HEK293T (cell line): ENCODE results near the gene SLC7A6OS.

Experiments
- CTCF ChIA-PET: fragments of 350-600 bp; formaldehyde crosslinking; extraction: SDS; loops from one replicate; lab custom pipeline; 2021; ENCODE audit warnings: antibody characterized with exemption, inconsistent platforms; lab: Yijun Ruan, JAX
- POLR2A ChIA-PET: fragments of 350-600 bp; formaldehyde crosslinking; extraction: SDS; loops from one replicate; lab custom pipeline; 2020; ENCODE audit warnings: antibody characterized with exemption, inconsistent platforms; lab: Yijun Ruan, JAX
- DNase-seq: peaks from one replicate; pipeline ENCODE4 v3.0.0; 2012; ENCODE audit warnings: mixed read lengths; ENCODE audit errors: extremely low spot score
- ARNT ChIP-seq: fragments of 450-650 bp; IDR thresholded peaks from 2 replicates; pipeline ENCODE4 v1.6.1; 2017; ENCODE audit warnings: mild to moderate bottlenecking
- BHLHE40 ChIP-seq: fragments of 450-650 bp; IDR thresholded peaks from 2 replicates; pipeline ENCODE4 v1.6.1; 2016; ENCODE audit warnings: mild to moderate bottlenecking, moderate library complexity, borderline replicate concordance
- CTBP1 ChIP-seq: fragments of 450-650 bp; IDR thresholded peaks from 2 replicates; pipeline ENCODE4 v1.6.1; 2016; ENCODE audit warnings: borderline replicate concordance
- ELF4 ChIP-seq: fragments of 450-650 bp; IDR thresholded peaks from 2 replicates; pipeline ENCODE4 v1.6.1; 2017; ENCODE audit warnings: antibody characterized with exemption
- FOXA1 ChIP-seq: fragments of 450-650 bp; IDR thresholded peaks from 2 replicates; pipeline ENCODE4 v1.6.1; 2016; ENCODE audit warnings: mild to moderate bottlenecking
- FOXK2 ChIP-seq: fragments of 450-650 bp; IDR thresholded peaks from 2 replicates; pipeline ENCODE4 v1.6.1; 2016; ENCODE audit warnings: mild to moderate bottlenecking
- FOXM1 ChIP-seq: fragments of 450-650 bp; IDR thresholded peaks from 2 replicates; pipeline ENCODE4 v1.6.1; 2017; ENCODE audit warnings: mild to moderate bottlenecking, borderline replicate concordance
- HDGF ChIP-seq: fragments of 450-650 bp; IDR thresholded peaks from 2 replicates; pipeline ENCODE4 v1.6.1; 2017; ENCODE audit warnings: antibody characterized with exemption, borderline replicate concordance
- L3MBTL2 ChIP-seq: fragments of 450-650 bp; conservative IDR thresholded peaks from 2 replicates; pipeline ENCODE4 v1.6.1; 2016; ENCODE audit warnings: mild to moderate bottlenecking
- LEF1 ChIP-seq: fragments of 450-650 bp; IDR thresholded peaks from 2 replicates; pipeline ENCODE4 v1.6.1; 2017; ENCODE audit warnings: mild to moderate bottlenecking, borderline replicate concordance
- NFRKB ChIP-seq: fragments of 450-650 bp; IDR thresholded peaks from 2 replicates; pipeline ENCODE4 v1.6.1; 2016; ENCODE audit warnings: mild to moderate bottlenecking, moderate library complexity
- SP1 ChIP-seq: fragments of 450-650 bp; IDR thresholded peaks from 2 replicates; pipeline ENCODE4 v1.6.1; 2017
- SUZ12 ChIP-seq: fragments of 450-650 bp; IDR thresholded peaks from 2 replicates; pipeline ENCODE4 v1.6.1; 2016; ENCODE audit warnings: mild to moderate bottlenecking
- TARDBP ChIP-seq: fragments of 450-650 bp; IDR thresholded peaks from 2 replicates; pipeline ENCODE4 v1.6.1; 2016
- ZNF384 ChIP-seq: fragments of 450-650 bp; IDR thresholded peaks from 2 replicates; pipeline ENCODE4 v1.6.1; 2016
- TF ChIP-seq, protein P1 (sequence below): fragments of 450-650 bp; IDR thresholded peaks from 2 replicates; pipeline ENCODE4 v1.6.1; 2016

The SLC7A6OS gene

DNA sequence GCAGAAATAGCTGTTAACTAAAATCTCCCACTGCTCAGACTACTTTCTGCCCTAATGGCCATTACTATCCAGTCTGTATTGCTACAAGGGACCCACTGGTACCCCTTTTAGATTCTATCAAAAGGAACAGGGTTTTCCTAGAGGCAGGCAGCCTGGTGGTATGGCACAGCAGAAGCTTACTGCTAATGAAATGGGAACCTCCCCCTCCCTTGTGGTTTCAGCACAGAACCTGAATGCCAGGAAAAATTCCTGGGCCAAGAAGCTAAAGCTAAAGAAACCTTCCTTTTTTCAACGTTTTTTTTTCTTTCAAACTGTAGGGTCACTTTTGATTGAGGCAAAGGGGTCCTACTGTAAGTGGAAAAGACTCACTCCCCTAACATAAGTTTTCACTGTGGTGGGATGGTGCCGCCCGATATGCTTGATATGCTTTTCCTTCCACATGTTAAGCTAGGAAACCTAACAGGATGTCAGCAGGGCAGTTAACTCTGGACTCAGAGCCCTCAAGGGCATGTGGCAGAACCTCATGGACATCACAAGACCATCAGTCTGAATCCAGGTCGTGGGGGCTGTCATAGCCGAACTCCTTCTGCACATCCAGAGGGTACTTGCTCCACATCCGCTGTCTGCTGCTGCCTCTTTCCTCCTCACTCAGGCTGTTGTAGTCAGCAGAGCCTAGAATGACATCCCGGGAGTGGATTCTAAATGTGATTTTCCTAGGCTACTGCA, 9.8 kb downstream of the SLC7A6OS start:
- no peak for DNase-seq
- TF ChIP-seq TARDBP = no peak
- TF ChIP-seq FOXK2 = no peak
- TF ChIP-seq, protein P1, sequence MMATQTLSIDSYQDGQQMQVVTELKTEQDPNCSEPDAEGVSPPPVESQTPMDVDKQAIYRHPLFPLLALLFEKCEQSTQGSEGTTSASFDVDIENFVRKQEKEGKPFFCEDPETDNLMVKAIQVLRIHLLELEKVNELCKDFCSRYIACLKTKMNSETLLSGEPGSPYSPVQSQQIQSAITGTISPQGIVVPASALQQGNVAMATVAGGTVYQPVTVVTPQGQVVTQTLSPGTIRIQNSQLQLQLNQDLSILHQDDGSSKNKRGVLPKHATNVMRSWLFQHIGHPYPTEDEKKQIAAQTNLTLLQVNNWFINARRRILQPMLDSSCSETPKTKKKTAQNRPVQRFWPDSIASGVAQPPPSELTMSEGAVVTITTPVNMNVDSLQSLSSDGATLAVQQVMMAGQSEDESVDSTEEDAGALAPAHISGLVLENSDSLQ = no peak
- no peak for TF ChIP-seq SP1
- TF ChIP-seq BHLHE40 = no peak
- TF ChIP-seq FOXA1 = no peak
- no peak for TF ChIP-seq CTBP1
- TF ChIP-seq LEF1 = no peak
- TF ChIP-seq L3MBTL2 = no peak
- TF ChIP-seq HDGF = no peak
- TF ChIP-seq NFRKB = no peak
- no peak for TF ChIP-seq ARNT
- TF ChIP-seq SUZ12 = no peak
- TF ChIP-seq ELF4 = no peak
- no peak for TF ChIP-seq FOXM1
- TF ChIP-seq ZNF384 = no peak
- POLR2A ChIA-PET = interaction anchor here (2.6 kb wide), 1 partner anchor 10 kb away, joined by 20 read pairs; the partner anchor contains the start of genes PRMT7 and SLC7A6OS
- CTCF ChIA-PET = no interaction called here

DNA sequence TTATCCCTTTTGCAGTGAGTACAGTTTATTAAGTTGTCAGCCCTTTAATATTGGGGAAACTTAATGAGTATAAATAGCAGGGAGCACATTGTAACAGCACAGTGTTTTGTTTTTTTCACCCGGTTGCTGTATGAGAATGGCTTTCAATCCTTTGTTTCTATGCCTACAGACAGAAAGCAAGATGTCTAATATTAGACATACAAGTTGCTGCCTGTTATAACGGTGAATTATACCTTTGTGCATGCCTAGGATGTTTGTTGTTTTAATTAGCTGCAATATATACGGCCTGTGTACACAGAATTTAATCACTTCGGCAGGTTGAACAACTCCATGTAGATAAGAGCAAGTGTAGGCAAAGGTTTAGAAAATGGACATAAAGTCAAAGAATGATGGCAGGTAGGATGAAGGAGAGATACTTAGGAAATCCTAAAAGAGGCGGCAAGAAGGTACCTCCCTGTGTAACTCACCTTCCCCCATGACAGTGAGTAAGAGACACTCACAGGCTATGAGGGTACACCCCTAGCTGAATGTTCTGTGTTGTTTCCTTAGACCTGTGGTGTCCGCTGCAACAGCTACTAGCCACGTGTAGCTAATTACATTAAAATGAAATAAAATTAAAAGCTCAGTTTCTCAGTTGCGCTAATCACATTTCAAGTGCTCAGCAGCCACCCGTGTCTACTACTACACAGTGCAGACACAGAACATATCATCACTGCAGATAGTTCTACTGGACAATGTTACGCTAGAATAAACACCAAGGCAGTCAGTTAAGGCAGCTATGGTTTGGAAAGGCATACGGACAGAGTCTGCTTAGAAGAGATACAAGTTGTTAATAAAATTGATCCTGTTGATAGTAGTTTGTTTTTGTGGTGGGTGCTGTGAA, 10.9 kb downstream of the SLC7A6OS start:
- CTCF ChIA-PET = no interaction called here
- POLR2A ChIA-PET = interaction anchor here (0.9 to 2.6 kb wide), 3 partner anchors 11 to 36 kb away, joined by 3 to 20 read pairs (median 10); partner anchors contain the start of genes PRMT7, SLC7A6 and SLC7A6OS
- no peak for TF ChIP-seq TARDBP
- TF ChIP-seq CTBP1 = no peak
- no peak for TF ChIP-seq L3MBTL2
- no peak for TF ChIP-seq FOXK2
- TF ChIP-seq FOXM1 = no peak
- no peak for TF ChIP-seq BHLHE40
- TF ChIP-seq ELF4 = no peak
- TF ChIP-seq SUZ12 = no peak
- TF ChIP-seq, protein P1 = no peak
- TF ChIP-seq LEF1 = no peak
- TF ChIP-seq SP1 = no peak
- no peak for DNase-seq

- DNase-seq = no peak
- ChIA-PET POLR2A (interaction anchor here (0.9 to 2.6 kb wide), 3 partner anchors 12 to 35 kb away, joined by 3 to 20 read pairs (median 10); partner anchors contain the start of genes PRMT7, SLC7A6 and SLC7A6OS), CTCF (no interaction called here)
- TF ChIP-seq NFRKB (no peak), FOXK2 (no peak), SP1 (no peak), BHLHE40 (no peak), FOXM1 (no peak), ARNT (no peak), CTBP1 (no peak), FOXA1 (no peak), ELF4 (no peak)
- TF ChIP-seq, protein P1 = no peak
Measured at GRCh38 chr16:68298907-68299561, 11.7 kb downstream of the SLC7A6OS start.

DNA sequence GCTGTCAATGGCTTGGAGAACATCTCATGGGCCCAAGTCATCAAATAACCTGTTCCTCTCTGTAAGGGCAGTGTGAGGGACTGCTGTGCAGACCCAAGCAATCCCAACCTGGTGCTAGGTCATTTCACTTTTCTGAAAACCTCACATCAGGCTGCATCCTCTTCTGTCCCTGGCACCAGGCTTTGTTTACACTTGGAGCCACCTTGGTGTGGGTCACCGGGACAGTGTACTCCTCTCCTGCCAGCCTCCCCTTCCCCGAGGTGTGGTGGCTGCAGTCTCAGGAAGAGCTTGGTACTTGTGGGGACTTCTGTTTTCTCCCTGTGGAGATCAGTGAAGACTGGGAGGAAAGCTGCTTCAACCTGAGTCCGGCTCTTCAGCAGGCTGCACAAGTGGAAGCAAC, 12.4 kb downstream of the SLC7A6OS start:
- ChIA-PET CTCF (no interaction called here), POLR2A (interaction anchor here (2.3 kb wide), 1 partner anchor 34 kb away, joined by 10 read pairs; the partner anchor contains the start of gene SLC7A6)
- TF ChIP-seq LEF1 (no peak), ELF4 (no peak), L3MBTL2 (no peak), ZNF384 (no peak), SUZ12 (no peak), HDGF (no peak)
- no peak for DNase-seq

GRCh38 chr16:68297908-68298307, 12.8 kb downstream of the SLC7A6OS start:
- no peak for DNase-seq
- ChIA-PET CTCF (no interaction called here), POLR2A (interaction anchor here (2.3 kb wide), 1 partner anchor 34 kb away, joined by 10 read pairs; the partner anchor contains the start of gene SLC7A6)
- TF ChIP-seq HDGF (no peak), ZNF384 (no peak), ELF4 (no peak), NFRKB (no peak), FOXK2 (no peak), FOXM1 (no peak), CTBP1 (no peak), L3MBTL2 (no peak), FOXA1 (no peak), SUZ12 (no peak), ARNT (no peak), LEF1 (no peak), BHLHE40 (no peak)
- TF ChIP-seq, protein P1 = no peak
